Stimulated activated naive CD8-positive, alpha-beta T cell treated with anti-CD3 and anti-CD28 coated beads, Interleukin-15, Interleukin-2, amounts not matched to agents 100 ng/mL and 50 ng/mL, for 24 hours (primary cell): Measurements from ENCODE around the gene PAK3.

Experiments used
- H3K27ac Mint-ChIP-seq: one replicate; pipeline ENCODE4 v1.8.0; 2021; ENCODE audit warnings: mild to moderate bottlenecking, mixed read lengths
- H3K27me3 Mint-ChIP-seq: one replicate; pipeline ENCODE4 v1.8.0; 2021; ENCODE audit warnings: mixed read lengths
- H3K36me3 Mint-ChIP-seq: one replicate; pipeline ENCODE4 v1.8.0; 2021; ENCODE audit warnings: low read depth, mixed read lengths
- H3K4me1 Mint-ChIP-seq: one replicate; pipeline ENCODE4 v1.8.0; 2021; ENCODE audit warnings: low read depth, mixed read lengths
- H3K4me3 Mint-ChIP-seq: one replicate; pipeline ENCODE4 v1.8.0; 2021; ENCODE audit warnings: mild to moderate bottlenecking, mixed read lengths
- H3K9me3 Mint-ChIP-seq: one replicate; pipeline ENCODE4 v1.8.0; 2021; ENCODE audit warnings: mixed read lengths

The PAK3 gene

GRCh38 chrX:111264385-111264784, 168.4 kb downstream of the PAK3 start:
- Mint-ChIP-seq H3K27me3 (no peaks in the 10 kb centered on the region), H3K4me3 (no peak overlapping the region), H3K36me3 (no peaks in the 10 kb centered on the region), H3K27ac (no peak overlapping the region), H3K4me1 (no peaks in the 10 kb centered on the region), H3K9me3 (no peaks in the 10 kb centered on the region)

- H3K27me3 Mint-ChIP-seq = no peaks in the 10 kb centered on the region
- H3K4me3 Mint-ChIP-seq = no peak overlapping the region
- H3K9me3 Mint-ChIP-seq = no peaks in the 10 kb centered on the region
- H3K36me3 Mint-ChIP-seq = no peaks in the 10 kb centered on the region
- H3K4me1 Mint-ChIP-seq = no peaks in the 10 kb centered on the region
- H3K27ac Mint-ChIP-seq = no peak overlapping the region
Measured at GRCh38 chrX:111265486-111265885, 169.5 kb downstream of the PAK3 start.

DNA sequence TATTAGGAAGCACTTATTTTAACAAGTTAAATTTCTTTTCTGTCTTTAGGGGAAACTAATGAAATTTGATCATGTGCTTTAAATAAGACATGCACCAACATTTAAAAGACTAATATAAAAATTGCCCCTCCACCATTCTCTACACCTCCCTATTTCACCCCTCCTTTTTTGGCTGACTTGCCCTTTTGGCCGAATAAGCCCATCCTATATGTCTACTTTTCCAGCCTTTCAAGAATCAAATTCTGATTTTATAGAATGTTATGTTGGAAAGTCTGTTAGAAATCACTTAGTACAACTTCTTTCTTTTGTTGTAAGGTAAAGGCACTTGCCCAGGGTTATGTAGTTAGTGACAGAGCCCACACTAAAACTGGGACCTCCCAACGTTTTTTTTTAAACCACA, 172.5 kb downstream of the PAK3 start:
- no peak overlapping the region for H3K4me3 Mint-ChIP-seq
- H3K4me1 Mint-ChIP-seq = no peaks in the 10 kb centered on the region
- H3K27me3 Mint-ChIP-seq = no peaks in the 10 kb centered on the region

DNA sequence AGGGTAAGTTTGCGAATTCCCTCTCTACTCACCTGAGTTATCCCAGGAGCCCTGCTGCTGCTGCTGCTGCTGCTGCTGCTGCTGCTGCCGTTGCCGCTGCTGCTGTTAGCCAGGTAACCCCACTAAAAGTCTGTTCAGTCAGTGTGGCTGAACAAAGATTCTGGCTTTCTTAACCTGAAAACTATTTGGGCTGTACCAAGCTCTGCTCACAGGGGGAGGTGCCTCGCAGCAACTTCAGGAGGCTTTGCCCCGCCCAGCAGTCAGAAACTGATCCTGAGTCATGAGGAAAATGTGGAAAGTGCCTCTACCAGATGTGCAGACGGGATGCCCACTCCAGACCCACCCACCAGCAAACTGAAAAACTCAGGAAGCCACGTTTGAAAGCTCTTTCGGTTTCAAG, 174.3 kb downstream of the PAK3 start, which contains the start of gene CAPN6:
TSS of gene CAPN6 (minus strand) at position 145 of the 400 bp plus-strand sequence. CDS start 6,547 bp downstream, outside the sequence.
- no peak within 1 kb of the TSS for H3K27ac Mint-ChIP-seq
- no peaks in the 10 kb centered on the region for H3K9me3 Mint-ChIP-seq
- H3K36me3 Mint-ChIP-seq = no peaks in the 10 kb centered on the region
- H3K4me1 Mint-ChIP-seq = no peaks in the 10 kb centered on the region
- no peaks in the 10 kb centered on the region for H3K27me3 Mint-ChIP-seq
- H3K4me3 Mint-ChIP-seq = no peak within 1 kb of the TSS

More for the DNA sequence above, 172.5 kb downstream of the PAK3 start:
- Mint-ChIP-seq H3K9me3 (no peaks in the 10 kb centered on the region), H3K36me3 (no peaks in the 10 kb centered on the region), H3K27ac (no peak overlapping the region)
